Measurements from ENCODE around the gene CES2.

Gene CES2

GRCh38 chr16:66913081-66913480, 22.2 kb upstream of the CES2 start:
- H3K4me3 ChIP-seq (ENCODE audit: low read depth, low read length) = no peak overlapping the region
- DNase-seq (ENCODE audit: low read depth) = no peak
- TF ChIP-seq CTCF (IDR thresholded peaks at IDR 0.05; ENCODE audit: insufficient read depth, low read depth, low read length, missing control alignments) = no peak

- H3K4me3 ChIP-seq (ENCODE audit: low read depth, low read length) = no peak overlapping the region
- no peak for TF ChIP-seq CTCF (IDR thresholded peaks at IDR 0.05; ENCODE audit: insufficient read depth, low read depth, low read length, missing control alignments)
- no peak for DNase-seq (ENCODE audit: low read depth)
Observed at GRCh38 chr16:66913711-66914110, 21.6 kb upstream of the CES2 start.

GRCh38 chr16:66914541-66914940, 20.8 kb upstream of the CES2 start:
- H3K4me3 ChIP-seq (ENCODE audit: low read depth, low read length) = no peak overlapping the region
- no peak for DNase-seq (ENCODE audit: low read depth)
- TF ChIP-seq CTCF (IDR thresholded peaks at IDR 0.05; ENCODE audit: insufficient read depth, low read depth, low read length, missing control alignments) = no peak

GRCh38 chr16:66915041-66915440, 20.3 kb upstream of the CES2 start:
- no peak overlapping the region for H3K4me3 ChIP-seq (ENCODE audit: low read depth, low read length)
- TF ChIP-seq CTCF (IDR thresholded peaks at IDR 0.05; ENCODE audit: insufficient read depth, low read depth, low read length, missing control alignments) = no peak
- DNase-seq (ENCODE audit: low read depth) = no peak

- TF ChIP-seq CTCF (IDR thresholded peaks at IDR 0.05; ENCODE audit: insufficient read depth, low read depth, low read length, missing control alignments) = no peak
- H3K4me3 ChIP-seq (ENCODE audit: low read depth, low read length) = no peak overlapping the region
- no peak for DNase-seq (ENCODE audit: low read depth)
Observed at GRCh38 chr16:66916518-66916917, 18.8 kb upstream of the CES2 start.

- TF ChIP-seq CTCF (IDR thresholded peaks at IDR 0.05; ENCODE audit: insufficient read depth, low read depth, low read length, missing control alignments) = no peak
- H3K4me3 ChIP-seq (ENCODE audit: low read depth, low read length) = no peak overlapping the region
- DNase-seq (ENCODE audit: low read depth) = no peak
Observed at GRCh38 chr16:66917741-66918140, 17.6 kb upstream of the CES2 start.

- no peak for TF ChIP-seq CTCF (IDR thresholded peaks at IDR 0.05; ENCODE audit: insufficient read depth, low read depth, low read length, missing control alignments)
Observed at GRCh38 chr16:66918355-66918754, 17.0 kb upstream of the CES2 start.

More at GRCh38 chr16:66918355-66918754, 17.0 kb upstream of the CES2 start:
- DNase-seq (ENCODE audit: low read depth) = no peak
- no peak overlapping the region for H3K4me3 ChIP-seq (ENCODE audit: low read depth, low read length)
